Gastrocnemius medialis (tissue), 4 donors: ENCODE data around the gene BCL7C.

Experiments
- CTCF ChIP-seq, 5 experiments: fragments of 450-650 bp in 3 of 5; fragments of 200-600 bp in 2 of 5; sonication (generic) in 2 of 5; IDR thresholded peaks in 4 of 5; conservative IDR thresholded peaks in 1 of 5; 1 replicate in 4 of 5; 2 replicates in 1 of 5; pipeline ENCODE4 v1.5.1; 2016 to 2019; ENCODE audit warnings: antibody characterized with exemption in 5 of 5, mild to moderate bottlenecking in 3 of 5, moderate library complexity in 3 of 5
- POLR2A ChIP-seq, 2 donors: fragments of 450-650 bp; IDR thresholded peaks; one replicate each; pipeline ENCODE4 v1.6.1; 2017; ENCODE audit warnings: antibody characterized with exemption in 2 of 2, mild to moderate bottlenecking in 2 of 2, moderate library complexity in 2 of 2

DNA sequence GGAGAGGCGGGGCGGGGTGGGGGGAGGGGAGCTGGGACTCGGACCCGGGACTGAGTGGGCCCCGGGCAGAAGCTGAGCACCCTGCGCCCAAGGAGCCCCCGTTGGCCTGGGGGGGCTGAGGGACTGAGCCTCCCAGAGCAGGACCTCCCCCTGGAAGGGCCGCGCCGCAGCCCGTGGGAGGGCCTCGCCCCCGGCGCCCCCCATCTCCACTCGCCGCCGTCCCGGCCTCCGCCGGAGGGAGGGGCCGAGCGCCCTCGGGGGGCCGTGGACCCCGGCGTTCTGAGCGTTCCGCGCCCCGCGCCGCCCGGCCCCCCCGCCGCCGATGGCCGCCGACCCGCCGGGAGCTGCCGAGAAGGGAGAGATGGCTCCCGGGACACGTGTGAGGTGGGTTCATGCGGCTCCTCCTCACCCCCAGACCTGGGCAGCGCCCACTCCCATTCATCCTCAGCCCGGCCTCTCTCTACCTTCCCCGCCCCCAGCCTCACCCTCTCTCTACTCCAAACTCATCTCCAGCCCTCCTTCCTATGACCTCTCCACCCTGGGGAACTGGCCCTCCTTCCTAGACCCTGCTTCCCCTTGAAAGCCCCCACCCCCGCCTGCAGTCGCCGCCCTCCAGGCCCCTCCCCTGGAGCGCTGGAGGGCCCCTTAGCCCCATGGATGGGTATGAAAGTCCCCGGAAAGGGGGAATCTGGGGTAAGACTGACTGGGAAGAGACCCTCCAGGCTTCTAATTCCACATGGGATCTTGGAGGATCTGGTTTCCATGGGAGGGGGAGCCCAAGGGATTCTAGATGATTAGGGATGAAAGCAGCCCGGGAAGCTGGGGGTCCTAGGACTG, 30.4 kb upstream of the BCL7C start:
- TF ChIP-seq CTCF (IDR thresholded peaks at IDR 0.05 in 4 of 5, conservative IDR thresholded peaks at IDR 0.05 in 1 of 5) (no peak), POLR2A (IDR thresholded peaks at IDR 0.05) (no peak)
